Loucy (cell line): ENCODE measurements around the gene PPIA.

Source experiments
- EZH2phosphoT487 ChIP-seq: fragments of 200-600 bp; IDR thresholded peaks from 2 replicates; pipeline ENCODE4 v1.6.1; 2018; ENCODE audit warnings: antibody characterized with exemption, mild to moderate bottlenecking, moderate library complexity, borderline replicate concordance
- TF ChIP-seq, protein P1 (sequence below): fragments of 200-600 bp; sonication (generic); conservative IDR thresholded peaks from 2 replicates; pipeline ENCODE4 v1.5.1; 2014; ENCODE audit warnings: mild to moderate bottlenecking, antibody characterized with exemption, low read length

DNA sequence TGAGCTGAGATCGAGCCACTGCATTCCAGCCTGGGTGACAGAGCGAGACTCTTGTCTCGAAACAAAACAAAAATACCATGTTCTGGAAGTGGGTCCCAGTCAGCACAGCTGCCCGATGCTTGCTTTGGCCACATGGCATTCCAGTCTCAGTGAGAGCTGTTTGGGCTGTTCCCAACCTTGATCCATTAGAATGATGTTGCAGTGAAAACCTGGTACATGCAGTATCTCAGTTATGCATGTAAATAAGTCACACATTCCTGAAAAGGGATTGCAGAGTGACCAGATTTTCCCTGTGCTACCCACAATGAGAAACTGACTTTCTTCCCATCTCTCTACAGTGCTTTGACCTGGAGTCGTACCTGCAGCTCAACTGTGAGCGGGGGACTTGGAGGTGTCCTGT lies 32.4 kb upstream of the PPIA start:
- TF ChIP-seq, protein P1, sequence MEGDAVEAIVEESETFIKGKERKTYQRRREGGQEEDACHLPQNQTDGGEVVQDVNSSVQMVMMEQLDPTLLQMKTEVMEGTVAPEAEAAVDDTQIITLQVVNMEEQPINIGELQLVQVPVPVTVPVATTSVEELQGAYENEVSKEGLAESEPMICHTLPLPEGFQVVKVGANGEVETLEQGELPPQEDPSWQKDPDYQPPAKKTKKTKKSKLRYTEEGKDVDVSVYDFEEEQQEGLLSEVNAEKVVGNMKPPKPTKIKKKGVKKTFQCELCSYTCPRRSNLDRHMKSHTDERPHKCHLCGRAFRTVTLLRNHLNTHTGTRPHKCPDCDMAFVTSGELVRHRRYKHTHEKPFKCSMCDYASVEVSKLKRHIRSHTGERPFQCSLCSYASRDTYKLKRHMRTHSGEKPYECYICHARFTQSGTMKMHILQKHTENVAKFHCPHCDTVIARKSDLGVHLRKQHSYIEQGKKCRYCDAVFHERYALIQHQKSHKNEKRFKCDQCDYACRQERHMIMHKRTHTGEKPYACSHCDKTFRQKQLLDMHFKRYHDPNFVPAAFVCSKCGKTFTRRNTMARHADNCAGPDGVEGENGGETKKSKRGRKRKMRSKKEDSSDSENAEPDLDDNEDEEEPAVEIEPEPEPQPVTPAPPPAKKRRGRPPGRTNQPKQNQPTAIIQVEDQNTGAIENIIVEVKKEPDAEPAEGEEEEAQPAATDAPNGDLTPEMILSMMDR = no peak
- TF ChIP-seq EZH2phosphoT487 = no peak
